Omental fat pad (tissue), 4 donors: ENCODE measurements around the gene TBC1D5. TPM values are rescaled to one million over a fixed set of nuclear protein-coding genes. Genes with fewer than 3 reads are reported as not detected.

Source experiments
- ATAC-seq: fragments of 150-250 bp; one replicate; pipeline ENCODE4 v1.9.1; 2016; ENCODE audit warnings: mild to moderate bottlenecking, moderate library complexity; ENCODE audit not compliant: low FRiP score
- DNase-seq: peaks from one replicate; pipeline ENCODE4 v3.0.0-alpha.2; 2019; ENCODE audit warnings: low spot score
- total RNA-seq, 4 donors: library from RNA; depleted of rRNA; stranded (reverse); fragments of >200 nt; gene quantifications; one replicate each; pipeline ENCODE4 v1.1.0, GENCODE V29; 2016
- TF ChIP-seq, protein P1 (sequence below), 3 donors: fragments of 450-650 bp; IDR thresholded peaks; one replicate each; pipeline ENCODE4 v1.5.1; 2016 to 2017; ENCODE audit warnings: antibody characterized with exemption in 3 of 3, mild to moderate bottlenecking in 3 of 3, moderate library complexity in 2 of 3

TBC1D5 gene
- total RNA-seq, 4 donors from 2014 or later: 56.8 to 92.5 (median 74.8) TPM

DNA sequence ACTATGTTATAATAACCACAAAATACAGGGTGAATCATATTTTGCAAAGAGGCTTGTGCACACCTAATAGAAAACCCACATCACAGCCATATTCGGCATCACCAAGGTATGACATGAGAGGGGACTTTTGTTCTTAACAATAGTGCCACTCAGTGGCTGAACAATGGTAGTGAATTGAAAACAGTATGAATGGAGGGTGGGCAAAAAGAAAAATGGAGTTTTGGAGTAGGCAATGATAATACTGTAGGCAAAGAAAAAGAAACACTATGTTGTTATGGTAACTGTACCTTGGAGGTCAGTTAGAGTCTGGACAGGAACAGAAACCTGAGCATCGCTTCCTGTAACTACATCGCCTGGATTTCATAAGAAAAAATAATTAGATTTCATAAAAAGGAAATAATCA lies 509.0 kb downstream of the TBC1D5 start:
- ATAC-seq (no peak), DNase-seq (no peak)
- TF ChIP-seq, protein P1, sequence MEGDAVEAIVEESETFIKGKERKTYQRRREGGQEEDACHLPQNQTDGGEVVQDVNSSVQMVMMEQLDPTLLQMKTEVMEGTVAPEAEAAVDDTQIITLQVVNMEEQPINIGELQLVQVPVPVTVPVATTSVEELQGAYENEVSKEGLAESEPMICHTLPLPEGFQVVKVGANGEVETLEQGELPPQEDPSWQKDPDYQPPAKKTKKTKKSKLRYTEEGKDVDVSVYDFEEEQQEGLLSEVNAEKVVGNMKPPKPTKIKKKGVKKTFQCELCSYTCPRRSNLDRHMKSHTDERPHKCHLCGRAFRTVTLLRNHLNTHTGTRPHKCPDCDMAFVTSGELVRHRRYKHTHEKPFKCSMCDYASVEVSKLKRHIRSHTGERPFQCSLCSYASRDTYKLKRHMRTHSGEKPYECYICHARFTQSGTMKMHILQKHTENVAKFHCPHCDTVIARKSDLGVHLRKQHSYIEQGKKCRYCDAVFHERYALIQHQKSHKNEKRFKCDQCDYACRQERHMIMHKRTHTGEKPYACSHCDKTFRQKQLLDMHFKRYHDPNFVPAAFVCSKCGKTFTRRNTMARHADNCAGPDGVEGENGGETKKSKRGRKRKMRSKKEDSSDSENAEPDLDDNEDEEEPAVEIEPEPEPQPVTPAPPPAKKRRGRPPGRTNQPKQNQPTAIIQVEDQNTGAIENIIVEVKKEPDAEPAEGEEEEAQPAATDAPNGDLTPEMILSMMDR (IDR thresholded peaks at IDR 0.05): peak in 2 of 3 donors; percentile 22 to 45

DNA sequence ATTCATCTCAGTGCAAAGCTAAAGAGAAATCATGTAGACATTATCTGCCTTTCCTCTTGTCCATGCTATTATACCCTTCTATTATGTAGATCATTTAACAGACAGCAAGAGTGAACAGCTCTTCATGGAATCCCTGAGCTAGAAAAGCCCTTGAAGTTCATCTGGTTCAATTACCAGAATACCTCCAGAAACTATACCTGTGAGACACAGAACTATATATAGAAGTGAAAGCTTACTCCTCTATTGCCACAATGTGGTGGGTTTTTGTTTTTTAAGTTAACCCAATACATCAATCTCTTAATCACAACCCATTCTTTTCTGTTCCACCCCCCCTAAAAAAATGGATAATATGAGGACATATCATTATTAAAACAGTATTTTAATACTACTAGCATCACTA lies 510.0 kb downstream of the TBC1D5 start:
- DNase-seq (no peak), ATAC-seq (no peak)
- TF ChIP-seq, protein P1 (IDR thresholded peaks at IDR 0.05): no peak

DNA sequence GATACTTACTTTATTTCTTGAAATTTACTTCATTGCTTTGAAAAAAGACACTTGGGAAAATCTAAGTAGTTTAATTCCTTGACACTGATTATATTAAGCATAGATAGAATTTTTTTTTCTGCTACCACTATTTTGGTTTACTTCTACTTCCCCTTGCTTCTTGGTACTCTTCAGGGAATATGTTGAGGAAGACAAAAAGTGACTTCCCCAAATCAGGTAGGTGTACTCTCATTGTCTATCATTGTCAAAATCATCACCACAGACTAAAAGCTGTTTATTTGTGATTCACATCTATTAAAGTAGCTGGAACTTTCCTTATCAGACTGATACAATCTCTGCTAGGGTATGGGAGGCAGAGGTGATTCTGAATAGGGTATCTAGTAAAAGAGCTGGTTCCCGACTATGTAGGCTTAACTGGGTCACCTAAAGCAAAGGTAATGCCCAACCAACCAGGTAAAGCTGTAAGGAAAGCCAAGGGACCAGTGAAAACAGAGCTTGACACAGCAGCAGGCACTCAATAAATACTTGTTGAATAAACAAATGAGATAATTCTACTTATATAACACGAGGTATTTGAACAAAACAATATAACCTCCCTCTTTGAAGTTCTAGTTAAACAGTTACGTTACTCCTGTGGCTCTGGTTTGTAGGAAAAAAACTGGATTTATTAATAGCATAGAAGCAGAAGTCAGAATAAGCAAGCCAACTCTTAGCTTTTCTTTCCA lies 510.7 kb downstream of the TBC1D5 start:
- ATAC-seq: no peak
- no peak for DNase-seq
- TF ChIP-seq, protein P1 (IDR thresholded peaks at IDR 0.05): no peak

DNA sequence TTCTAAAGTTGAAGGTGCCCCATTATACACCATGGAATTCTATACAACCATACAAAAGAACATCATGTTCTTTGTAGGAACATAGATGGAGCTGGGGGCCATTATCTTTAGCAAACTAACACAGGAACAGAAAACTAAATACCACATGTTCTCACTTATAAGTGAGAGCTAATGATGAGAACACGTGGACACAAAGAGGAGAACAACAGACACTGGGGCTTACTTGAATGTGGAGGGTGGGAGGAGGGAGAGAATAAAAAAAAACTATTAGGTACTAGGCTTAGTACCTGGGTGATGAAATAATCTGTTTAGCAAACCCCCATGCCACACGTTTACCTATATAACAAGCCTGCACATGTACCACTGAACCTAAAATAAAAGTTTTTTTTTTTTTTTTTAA lies 515.0 kb downstream of the TBC1D5 start:
- no peak for ATAC-seq
- no peak for DNase-seq
- TF ChIP-seq, protein P1 (IDR thresholded peaks at IDR 0.05): no peak

DNA sequence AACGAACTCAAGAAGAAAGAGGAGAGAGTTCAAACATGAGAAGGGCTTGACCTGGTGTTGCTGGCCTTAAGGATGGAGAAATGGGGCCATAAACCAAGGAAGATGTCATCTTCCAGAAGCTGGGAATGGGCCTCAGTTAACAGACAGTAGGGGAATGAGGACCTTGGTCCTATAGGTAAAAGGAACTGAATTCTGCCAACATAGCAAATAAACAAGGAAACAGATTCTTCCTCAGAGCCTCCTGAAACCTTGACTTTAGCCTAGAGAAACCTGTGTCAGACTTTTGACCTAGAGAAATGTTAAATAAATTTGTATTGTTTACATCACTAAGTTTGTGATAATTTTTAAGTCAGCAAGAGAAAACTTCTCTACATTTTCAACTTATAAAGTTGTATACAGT lies 520.9 kb downstream of the TBC1D5 start:
- ATAC-seq (no peak), DNase-seq (no peak)

DNA sequence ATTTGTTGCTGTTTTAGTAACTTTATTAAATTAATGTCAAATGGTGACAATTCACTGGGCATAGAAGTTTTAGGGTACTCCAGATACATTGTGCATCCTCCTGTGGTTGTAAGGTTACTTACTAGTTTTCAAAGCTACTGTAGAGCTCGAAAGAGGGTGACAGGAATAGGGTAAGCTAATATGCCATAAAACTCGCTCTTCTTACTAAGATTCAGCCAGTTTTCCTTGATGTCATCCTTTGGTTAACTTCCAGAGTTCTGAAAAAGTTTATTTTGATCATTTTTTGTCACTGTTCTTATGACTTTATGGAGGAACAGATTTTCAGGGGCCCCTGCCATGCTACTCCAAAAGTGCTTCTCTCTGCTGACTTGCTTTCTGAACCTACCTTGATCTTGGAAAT lies 522.8 kb downstream of the TBC1D5 start:
- no peak for ATAC-seq
- no peak for DNase-seq
- TF ChIP-seq, protein P1 (IDR thresholded peaks at IDR 0.05): no peak

More for the DNA sequence above, 520.9 kb downstream of the TBC1D5 start:
- TF ChIP-seq, protein P1 (IDR thresholded peaks at IDR 0.05): no peak

DNA sequence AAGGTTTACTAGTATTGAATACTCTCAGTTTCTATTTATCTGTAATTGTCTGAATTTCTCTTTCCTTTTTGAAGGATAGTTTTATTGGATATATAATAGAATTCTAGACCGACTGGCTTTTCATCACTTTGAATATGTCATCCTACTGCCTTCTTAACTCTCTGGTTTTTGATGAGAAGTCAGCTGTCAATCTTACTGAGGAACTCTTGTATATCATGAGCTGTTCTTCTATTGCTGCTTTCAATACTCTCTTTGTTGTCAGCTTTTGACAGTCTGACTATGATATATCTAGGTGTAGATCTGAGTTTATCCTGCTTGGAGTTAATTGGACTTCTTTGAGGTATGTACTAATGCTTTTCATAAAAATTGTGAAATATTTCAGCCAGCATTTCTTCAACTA lies 523.8 kb downstream of the TBC1D5 start:
- DNase-seq (no peak), ATAC-seq (no peak)
- TF ChIP-seq, protein P1 (IDR thresholded peaks at IDR 0.05): no peak
